HepG2 (cell line): ENCODE measurements around the gene ZNF700.

Source experiments
- ELF1 ChIP-seq: sonication (generic); formaldehyde crosslinking; IDR thresholded peaks from 2 replicates; pipeline ENCODE4 v1.4.0; 2020; ENCODE audit warnings: missing genetic modification reagents
- MIER3 ChIP-seq: IDR thresholded peaks from 2 replicates; pipeline ENCODE4 v1.6.1; 2016; ENCODE audit warnings: missing compliant biosample characterization, borderline replicate concordance
- TF ChIP-seq, protein P1 (sequence below): sonication (generic); formaldehyde crosslinking; IDR thresholded peaks from 2 replicates; pipeline ENCODE4 v1.5.0; 2020; ENCODE audit warnings: mild to moderate bottlenecking, missing genetic modification reagents, moderate library complexity

DNA sequence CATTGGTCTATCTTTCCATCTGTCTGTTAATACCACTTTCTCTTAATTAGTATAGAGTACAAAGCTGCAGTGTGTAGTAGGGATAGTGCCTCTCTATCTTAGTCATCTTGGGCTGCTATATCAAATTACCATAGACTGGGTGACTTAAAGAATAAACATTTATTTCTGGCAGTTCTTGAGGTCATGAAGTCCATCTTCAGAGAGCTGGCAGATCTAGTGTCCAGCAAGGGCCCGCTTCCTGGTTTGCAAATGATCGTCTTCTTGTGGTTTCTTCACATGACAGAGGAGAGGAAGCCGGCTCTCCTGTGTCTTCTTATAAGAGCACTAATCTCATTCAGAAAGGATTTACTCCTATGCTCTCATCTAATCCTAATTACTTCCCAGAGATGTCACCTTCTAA lies 6.1 kb downstream of the ZNF700 start:
- TF ChIP-seq MIER3 = no peak
- no peak for TF ChIP-seq ELF1 (CRISPR knock-in tag)
- TF ChIP-seq, protein P1, sequence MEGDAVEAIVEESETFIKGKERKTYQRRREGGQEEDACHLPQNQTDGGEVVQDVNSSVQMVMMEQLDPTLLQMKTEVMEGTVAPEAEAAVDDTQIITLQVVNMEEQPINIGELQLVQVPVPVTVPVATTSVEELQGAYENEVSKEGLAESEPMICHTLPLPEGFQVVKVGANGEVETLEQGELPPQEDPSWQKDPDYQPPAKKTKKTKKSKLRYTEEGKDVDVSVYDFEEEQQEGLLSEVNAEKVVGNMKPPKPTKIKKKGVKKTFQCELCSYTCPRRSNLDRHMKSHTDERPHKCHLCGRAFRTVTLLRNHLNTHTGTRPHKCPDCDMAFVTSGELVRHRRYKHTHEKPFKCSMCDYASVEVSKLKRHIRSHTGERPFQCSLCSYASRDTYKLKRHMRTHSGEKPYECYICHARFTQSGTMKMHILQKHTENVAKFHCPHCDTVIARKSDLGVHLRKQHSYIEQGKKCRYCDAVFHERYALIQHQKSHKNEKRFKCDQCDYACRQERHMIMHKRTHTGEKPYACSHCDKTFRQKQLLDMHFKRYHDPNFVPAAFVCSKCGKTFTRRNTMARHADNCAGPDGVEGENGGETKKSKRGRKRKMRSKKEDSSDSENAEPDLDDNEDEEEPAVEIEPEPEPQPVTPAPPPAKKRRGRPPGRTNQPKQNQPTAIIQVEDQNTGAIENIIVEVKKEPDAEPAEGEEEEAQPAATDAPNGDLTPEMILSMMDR (CRISPR knock-in tag) = no peak
